Esophagus (tissue), 2 donors: ENCODE data around the gene GPR173. TPM values are rescaled to one million over a fixed set of nuclear protein-coding genes. Genes with fewer than 3 reads are reported as not detected.

Experiments
- H3K27ac ChIP-seq, 2 donors: one replicate each; pipeline ENCODE4 v1.5.1; 2013; ENCODE audit warnings: low read depth in 2 of 2, mild to moderate bottlenecking in 2 of 2, inconsistent platforms in 1 of 2, low read length in 1 of 2, moderate library complexity in 1 of 2
- H3K27me3 ChIP-seq, 2 donors: one replicate each; pipeline ENCODE4 v1.6.1; 2013; ENCODE audit warnings: low read length in 2 of 2, control low read depth in 1 of 2, mild to moderate bottlenecking in 1 of 2; ENCODE audit not compliant: insufficient read depth in 2 of 2, control insufficient read depth in 1 of 2
- H3K36me3 ChIP-seq, 2 donors: one replicate each; pipeline ENCODE4 v1.6.1; 2013; ENCODE audit warnings: low read length in 1 of 2; ENCODE audit not compliant: control insufficient read depth in 2 of 2, insufficient read depth in 2 of 2
- H3K4me1 ChIP-seq, 2 donors: one replicate each; pipeline ENCODE4 v1.6.1; 2013; ENCODE audit warnings: low read length in 1 of 2; ENCODE audit not compliant: control insufficient read depth in 2 of 2, insufficient read depth in 2 of 2
- H3K4me3 ChIP-seq, 2 donors: one replicate each; pipeline ENCODE4 v1.5.1; 2013; ENCODE audit warnings: low read length in 2 of 2, mild to moderate bottlenecking in 2 of 2, low read depth in 1 of 2, moderate library complexity in 1 of 2
- H3K9me3 ChIP-seq, 2 donors: one replicate each; pipeline ENCODE4 v1.6.1; 2013; ENCODE audit warnings: mild to moderate bottlenecking in 2 of 2, low read depth in 1 of 2, low read length in 1 of 2, moderate library complexity in 1 of 2; ENCODE audit not compliant: control insufficient read depth in 2 of 2, insufficient read depth in 1 of 2
- WGBS, 2 donors: extraction: QIAGEN DNeasy Blood & Tissue Kit; methylation state at CpG; one replicate each; pipeline ENCODE4 v1.1.7; 2013; 5-methylcytosine and 5-hydroxymethylcytosine counted together
- polyA plus RNA-seq, 2 donors: library from polyadenylated mRNA; stranded (reverse); fragments of 200-250 nt; gene quantifications; one replicate each; pipeline ENCODE4 v1.2.3, GENCODE V29; 2013
- donor health status: healthy with polysubstance abuse.
- donor health status: Bipolar disorder and iron deficiency.

GPR173 gene, protein sequence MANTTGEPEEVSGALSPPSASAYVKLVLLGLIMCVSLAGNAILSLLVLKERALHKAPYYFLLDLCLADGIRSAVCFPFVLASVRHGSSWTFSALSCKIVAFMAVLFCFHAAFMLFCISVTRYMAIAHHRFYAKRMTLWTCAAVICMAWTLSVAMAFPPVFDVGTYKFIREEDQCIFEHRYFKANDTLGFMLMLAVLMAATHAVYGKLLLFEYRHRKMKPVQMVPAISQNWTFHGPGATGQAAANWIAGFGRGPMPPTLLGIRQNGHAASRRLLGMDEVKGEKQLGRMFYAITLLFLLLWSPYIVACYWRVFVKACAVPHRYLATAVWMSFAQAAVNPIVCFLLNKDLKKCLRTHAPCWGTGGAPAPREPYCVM
- under 1 TPM; 0.18 to 0.22 TPM for polyA plus RNA-seq

DNA sequence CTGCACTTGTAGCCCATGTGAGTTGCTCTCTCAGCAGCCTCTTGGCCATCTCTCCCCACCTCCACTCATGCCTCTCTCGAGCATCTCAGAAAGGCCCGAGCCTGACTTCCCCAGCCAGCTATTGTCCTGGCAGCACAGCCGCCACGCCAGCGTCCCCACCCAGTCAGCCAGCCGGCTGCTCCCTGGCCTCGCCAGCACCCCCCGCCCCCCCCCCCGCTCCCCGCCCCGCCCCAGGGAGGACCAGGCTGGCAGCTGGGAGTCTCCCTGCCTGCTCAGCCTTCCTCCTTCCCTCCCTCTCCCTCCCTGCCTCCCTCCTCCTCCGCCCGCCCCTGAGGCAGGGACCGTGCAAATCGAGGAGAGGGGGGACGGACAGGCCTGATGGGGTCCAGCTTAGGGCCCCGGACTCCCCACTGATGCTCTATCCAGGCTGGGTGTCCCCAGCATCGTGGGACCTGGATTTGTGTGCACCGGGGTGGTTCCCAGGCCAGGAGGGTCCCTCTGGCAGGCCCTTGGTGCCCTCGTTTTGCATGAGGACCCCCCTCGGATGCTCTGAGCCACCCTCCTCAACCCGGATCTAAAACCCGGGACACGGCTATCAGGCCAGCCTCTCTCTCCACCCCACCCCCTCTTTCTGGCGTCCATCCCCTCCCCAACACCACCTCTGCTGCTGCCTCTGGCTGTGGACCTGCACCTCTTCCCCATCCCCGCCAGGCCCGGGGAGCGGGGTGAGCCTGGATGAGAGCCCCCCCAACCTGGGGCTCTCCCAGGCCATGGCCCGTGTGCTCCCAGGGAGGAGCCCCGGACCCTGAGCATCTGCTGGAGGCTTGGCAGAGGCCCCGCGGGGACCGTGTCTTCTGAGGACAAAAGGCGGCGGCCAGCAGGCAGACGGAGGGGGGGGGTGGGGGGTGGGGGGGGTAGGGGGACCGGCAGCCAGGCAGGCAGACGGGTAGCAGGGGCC lies at the start of gene GPR173:
TSS of gene GPR173 (plus strand) at position 621 of the 958 bp plus-strand sequence. CDS start 27,833 bp downstream, outside the sequence.
- no peaks in the 10 kb centered on the region for H3K36me3 ChIP-seq
- H3K27ac ChIP-seq = peak within 1 kb of the TSS in 1 of 2 donors; percentile 5
- no peaks in the 10 kb centered on the region for H3K9me3 ChIP-seq
- H3K4me1 ChIP-seq = no peaks in the 10 kb centered on the region
- H3K4me3 ChIP-seq = peak within 1 kb of the TSS; percentile 5 to 33
- H3K27me3 ChIP-seq = no peaks in the 10 kb centered on the region
- 3 to 21% methylated on average over 24 to 32 of the region's 38 CpGs for WGBS, 2 donors

DNA sequence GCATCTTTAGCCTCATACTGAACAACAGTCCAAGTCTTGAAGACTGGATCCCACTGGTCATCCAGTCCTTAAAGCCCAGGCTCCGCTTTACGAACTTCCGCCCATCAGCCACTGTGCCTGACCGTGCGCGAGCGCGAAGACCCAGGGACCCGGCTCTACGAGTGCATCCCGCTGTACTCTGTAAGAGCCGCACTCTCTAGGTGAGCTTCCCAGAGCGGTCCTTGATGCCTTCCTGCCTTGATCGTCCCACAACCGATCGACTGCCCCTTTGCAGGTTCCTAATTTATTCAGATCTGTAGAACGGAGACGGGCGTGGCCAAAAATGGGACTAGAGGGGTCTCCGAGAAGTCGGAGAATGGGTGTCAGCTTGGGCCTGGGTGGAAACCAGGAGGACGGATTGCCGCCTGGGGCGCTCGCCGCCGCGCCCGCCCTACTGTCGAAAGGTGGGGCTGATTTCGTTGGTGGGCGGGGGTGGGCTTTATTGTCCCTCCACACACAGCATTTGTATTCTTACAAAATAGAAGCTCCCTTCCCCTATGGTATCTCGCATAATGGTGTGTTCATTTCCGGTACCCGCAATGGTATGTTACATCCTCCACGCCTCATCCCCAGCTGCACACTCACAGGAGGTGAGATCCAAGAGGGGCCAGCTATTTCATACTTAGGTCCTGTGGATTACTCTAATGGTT lies 48.0 kb upstream of the GPR173 start:
- WGBS, 2 donors = 29 to 58% methylated on average over 36 of the region's 36 CpGs
- no peak overlapping the region for H3K27ac ChIP-seq
- H3K9me3 ChIP-seq = no peaks in the 10 kb centered on the region
- H3K27me3 ChIP-seq = peaks cover 0 to 4% of the 10 kb centered on the region in 2 donors
- H3K36me3 ChIP-seq = no peaks in the 10 kb centered on the region
- H3K4me1 ChIP-seq = no peaks in the 10 kb centered on the region
- no peak overlapping the region for H3K4me3 ChIP-seq

- no peaks in the 10 kb centered on the region for H3K4me1 ChIP-seq
- no peaks in the 10 kb centered on the region for H3K9me3 ChIP-seq
- H3K4me3 ChIP-seq = no peak overlapping the region
- no peak overlapping the region for H3K27ac ChIP-seq
- H3K36me3 ChIP-seq = no peaks in the 10 kb centered on the region
- WGBS, 2 donors = 87 to 90% methylated on average over 2 of the region's 2 CpGs
- peaks cover 0 to 9% of the 10 kb centered on the region in 2 donors for H3K27me3 ChIP-seq
These were observed 46.6 kb upstream of the GPR173 start for GRCh38 chrX:53001958-53002357.

DNA sequence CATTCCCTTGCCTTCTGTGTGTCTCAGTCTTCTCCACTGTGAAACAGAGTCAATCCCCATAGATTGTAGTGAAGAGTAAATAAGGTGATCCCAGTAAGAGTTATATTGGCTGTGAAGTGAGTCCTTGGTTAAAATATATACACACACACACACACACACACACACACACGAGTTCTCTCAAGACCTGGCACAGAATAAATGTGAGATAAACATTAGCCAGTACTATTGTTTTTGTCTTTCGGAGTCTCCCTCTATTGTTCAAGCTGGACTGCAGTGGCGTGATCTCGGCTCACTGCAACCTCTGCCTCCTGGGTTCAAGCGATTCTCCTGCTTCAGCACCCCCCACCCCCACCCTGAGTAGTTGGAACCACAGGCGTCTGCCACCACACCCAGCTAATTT lies 45.5 kb upstream of the GPR173 start:
- Histone ChIP-seq H3K27me3 (peaks cover 0 to 9% of the 10 kb centered on the region in 2 donors), H3K27ac (no peak overlapping the region), H3K4me1 (no peaks in the 10 kb centered on the region), H3K4me3 (no peak overlapping the region), H3K9me3 (no peaks in the 10 kb centered on the region), H3K36me3 (no peaks in the 10 kb centered on the region)
- WGBS, 2 donors = 42 to 55% methylated on average over 6 of the region's 6 CpGs

GRCh38 chrX:53004038-53004437 lies 44.6 kb upstream of the GPR173 start:
- no peaks in the 10 kb centered on the region for H3K36me3 ChIP-seq
- H3K4me1 ChIP-seq = no peaks in the 10 kb centered on the region
- WGBS, 2 donors = 58 to 69% methylated on average over 4 of the region's 4 CpGs
- no peak overlapping the region for H3K4me3 ChIP-seq
- peaks cover 0 to 9% of the 10 kb centered on the region in 2 donors for H3K27me3 ChIP-seq
- no peaks in the 10 kb centered on the region for H3K9me3 ChIP-seq
- H3K27ac ChIP-seq = no peak overlapping the region

DNA sequence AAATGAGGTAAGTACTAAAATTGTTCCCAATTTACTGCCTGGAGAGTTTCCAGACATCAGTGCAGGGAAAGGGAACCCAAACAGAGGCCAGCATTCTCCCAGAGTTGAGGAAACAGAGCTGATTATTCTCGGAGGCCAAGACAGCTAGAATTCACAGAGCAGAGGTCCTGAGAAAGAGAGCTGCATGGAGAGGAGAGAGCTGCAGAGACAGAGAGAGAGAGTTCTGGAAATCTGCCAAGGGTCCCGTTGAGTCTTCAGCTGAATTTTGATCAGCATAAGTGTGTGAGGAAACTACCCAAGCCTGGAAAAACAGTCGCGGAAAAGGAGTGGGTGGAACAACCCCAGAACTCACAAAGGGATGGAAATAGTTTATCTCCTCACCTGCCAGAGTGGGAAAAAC lies 43.8 kb upstream of the GPR173 start:
- no peak overlapping the region for H3K27ac ChIP-seq
- WGBS, 2 donors = 15 to 18% methylated on average over 4 of the region's 4 CpGs
- no peak overlapping the region for H3K4me3 ChIP-seq
- H3K4me1 ChIP-seq = no peaks in the 10 kb centered on the region
- no peaks in the 10 kb centered on the region for H3K36me3 ChIP-seq
- H3K27me3 ChIP-seq = peaks cover 0 to 9% of the 10 kb centered on the region in 2 donors
- H3K9me3 ChIP-seq = no peaks in the 10 kb centered on the region

DNA sequence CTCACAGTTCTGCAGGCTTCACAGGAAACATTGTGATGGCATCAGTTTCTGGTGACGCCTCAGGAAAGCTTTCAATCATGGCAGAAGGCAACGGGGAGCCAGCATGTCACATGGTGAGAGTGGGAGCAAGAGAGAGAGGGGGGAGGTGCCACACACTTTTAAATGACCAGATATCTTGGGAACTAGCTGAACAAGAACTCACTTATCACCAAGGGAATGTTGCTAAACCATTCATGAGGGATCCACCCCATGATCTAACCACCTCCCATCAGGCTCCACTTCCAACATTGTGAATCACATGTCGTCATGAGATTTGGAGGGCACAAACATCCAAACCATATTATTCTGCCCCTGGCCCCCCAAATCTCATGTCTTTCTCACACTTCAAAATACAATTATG lies 43.3 kb upstream of the GPR173 start:
- H3K36me3 ChIP-seq = no peaks in the 10 kb centered on the region
- no peaks in the 10 kb centered on the region for H3K4me1 ChIP-seq
- H3K27ac ChIP-seq = no peak overlapping the region
- peaks cover 0 to 9% of the 10 kb centered on the region in 2 donors for H3K27me3 ChIP-seq
- H3K4me3 ChIP-seq = no peak overlapping the region
- H3K9me3 ChIP-seq = no peaks in the 10 kb centered on the region
- 32 to 46% methylated on average over 3 of the region's 3 CpGs for WGBS, 2 donors

DNA sequence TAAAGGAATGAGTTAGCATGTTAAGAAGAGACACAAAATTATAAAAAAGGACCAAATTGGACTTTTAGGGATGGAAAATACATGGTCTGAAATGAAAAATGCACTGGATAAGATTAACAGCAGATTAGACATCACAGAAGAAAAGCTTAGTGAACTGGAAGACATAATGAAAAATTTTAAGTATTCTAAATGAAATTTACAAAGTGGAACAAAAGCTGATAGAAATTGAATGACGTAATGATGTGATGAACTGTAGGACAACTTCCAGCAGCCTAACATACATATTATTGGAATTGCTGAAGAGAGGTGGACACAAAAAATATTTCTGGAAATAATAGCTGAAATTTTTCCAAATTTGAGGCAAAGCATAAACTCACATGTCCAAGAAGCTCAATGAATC lies 39.6 kb upstream of the GPR173 start:
- 96 to 98% methylated on average over 1 of the region's 1 CpG for WGBS, 2 donors
- Histone ChIP-seq H3K4me1 (no peaks in the 10 kb centered on the region), H3K4me3 (no peak overlapping the region), H3K36me3 (no peaks in the 10 kb centered on the region), H3K27me3 (peaks cover 0 to 5% of the 10 kb centered on the region in 2 donors), H3K27ac (no peak overlapping the region), H3K9me3 (no peaks in the 10 kb centered on the region)

DNA sequence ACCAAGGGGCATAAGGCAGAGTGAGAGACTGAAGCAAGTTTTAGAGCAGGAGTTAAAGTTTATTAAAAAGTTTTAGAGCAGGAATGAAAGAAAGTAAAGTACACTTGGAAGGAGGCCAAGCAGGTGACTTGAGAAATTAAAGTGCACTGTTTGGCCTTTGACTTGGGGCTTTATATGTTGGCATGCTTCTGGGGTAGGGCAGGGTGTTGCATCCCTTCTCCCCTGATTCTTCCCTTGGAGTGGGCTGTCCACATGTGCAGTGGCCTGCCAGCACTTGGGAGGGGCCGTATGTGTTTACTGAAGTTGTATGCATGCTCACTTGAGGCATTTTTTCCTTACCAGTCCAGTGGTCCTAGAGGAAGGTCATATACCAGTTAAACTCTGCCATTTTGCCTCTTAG lies 35.3 kb upstream of the GPR173 start:
- Histone ChIP-seq H3K4me3 (no peak overlapping the region), H3K4me1 (no peaks in the 10 kb centered on the region), H3K36me3 (no peaks in the 10 kb centered on the region), H3K9me3 (no peaks in the 10 kb centered on the region), H3K27ac (no peak overlapping the region), H3K27me3 (no peaks in the 10 kb centered on the region)
- WGBS, 2 donors = 75 to 78% methylated on average over 1 of the region's 1 CpG
